ENCODE results near the gene LCN15. TPM values are rescaled to one million over a fixed set of nuclear protein-coding genes. Genes with fewer than 3 reads are reported as not detected.

The LCN15 gene
- total and polyA plus RNA-seq, 2 of the 13 experiments (the other 11 are each of a cell fraction or from before 2014, with no cell fraction given): 1.3 to 53.7 TPM

DNA sequence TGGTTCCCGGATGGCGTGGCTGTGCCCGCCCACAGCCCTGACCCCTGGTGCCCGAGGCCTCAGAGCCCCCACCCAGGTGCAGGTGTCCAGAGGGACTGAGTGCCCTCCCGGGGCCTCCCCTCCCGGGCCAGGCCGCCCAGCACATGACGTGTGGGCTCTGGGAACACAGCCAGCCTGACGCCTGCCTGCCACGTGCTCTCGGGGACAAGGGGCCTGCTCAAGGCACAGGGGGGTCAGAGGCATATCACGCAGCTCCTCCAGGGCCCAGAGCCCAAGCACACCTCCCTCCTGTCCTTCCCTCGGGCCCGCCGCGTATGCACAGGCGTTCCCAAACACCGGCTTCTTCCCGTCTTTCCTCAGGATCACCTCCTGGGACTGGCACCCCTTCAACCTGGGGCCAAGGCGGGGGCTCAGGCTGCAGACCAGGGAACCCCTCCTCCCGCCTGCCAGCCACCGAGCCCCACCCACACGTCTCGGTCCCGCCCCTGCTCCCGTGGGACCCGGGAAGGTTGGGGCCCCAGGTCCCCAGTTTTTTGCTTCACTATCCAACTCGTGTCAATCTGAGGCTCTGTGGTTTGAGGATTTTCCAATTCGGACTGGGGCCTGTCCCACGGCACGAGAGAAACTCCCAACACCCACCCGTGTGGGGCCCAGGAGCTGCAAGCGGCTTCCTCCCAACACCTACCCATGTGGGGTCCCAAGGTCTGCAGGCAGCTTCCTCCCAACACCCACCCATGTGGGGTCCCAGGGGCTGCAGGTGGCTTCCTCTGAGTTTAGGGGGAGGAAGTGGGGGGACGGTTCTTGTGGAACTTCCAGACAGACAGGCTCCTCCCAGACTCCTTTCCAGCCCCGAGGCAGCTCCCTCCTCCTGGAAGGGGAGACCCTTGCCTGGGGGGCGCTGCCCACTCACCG is 23.1 kb downstream of the LCN15 start (continued):
- TF ChIP-seq, protein P1, sequence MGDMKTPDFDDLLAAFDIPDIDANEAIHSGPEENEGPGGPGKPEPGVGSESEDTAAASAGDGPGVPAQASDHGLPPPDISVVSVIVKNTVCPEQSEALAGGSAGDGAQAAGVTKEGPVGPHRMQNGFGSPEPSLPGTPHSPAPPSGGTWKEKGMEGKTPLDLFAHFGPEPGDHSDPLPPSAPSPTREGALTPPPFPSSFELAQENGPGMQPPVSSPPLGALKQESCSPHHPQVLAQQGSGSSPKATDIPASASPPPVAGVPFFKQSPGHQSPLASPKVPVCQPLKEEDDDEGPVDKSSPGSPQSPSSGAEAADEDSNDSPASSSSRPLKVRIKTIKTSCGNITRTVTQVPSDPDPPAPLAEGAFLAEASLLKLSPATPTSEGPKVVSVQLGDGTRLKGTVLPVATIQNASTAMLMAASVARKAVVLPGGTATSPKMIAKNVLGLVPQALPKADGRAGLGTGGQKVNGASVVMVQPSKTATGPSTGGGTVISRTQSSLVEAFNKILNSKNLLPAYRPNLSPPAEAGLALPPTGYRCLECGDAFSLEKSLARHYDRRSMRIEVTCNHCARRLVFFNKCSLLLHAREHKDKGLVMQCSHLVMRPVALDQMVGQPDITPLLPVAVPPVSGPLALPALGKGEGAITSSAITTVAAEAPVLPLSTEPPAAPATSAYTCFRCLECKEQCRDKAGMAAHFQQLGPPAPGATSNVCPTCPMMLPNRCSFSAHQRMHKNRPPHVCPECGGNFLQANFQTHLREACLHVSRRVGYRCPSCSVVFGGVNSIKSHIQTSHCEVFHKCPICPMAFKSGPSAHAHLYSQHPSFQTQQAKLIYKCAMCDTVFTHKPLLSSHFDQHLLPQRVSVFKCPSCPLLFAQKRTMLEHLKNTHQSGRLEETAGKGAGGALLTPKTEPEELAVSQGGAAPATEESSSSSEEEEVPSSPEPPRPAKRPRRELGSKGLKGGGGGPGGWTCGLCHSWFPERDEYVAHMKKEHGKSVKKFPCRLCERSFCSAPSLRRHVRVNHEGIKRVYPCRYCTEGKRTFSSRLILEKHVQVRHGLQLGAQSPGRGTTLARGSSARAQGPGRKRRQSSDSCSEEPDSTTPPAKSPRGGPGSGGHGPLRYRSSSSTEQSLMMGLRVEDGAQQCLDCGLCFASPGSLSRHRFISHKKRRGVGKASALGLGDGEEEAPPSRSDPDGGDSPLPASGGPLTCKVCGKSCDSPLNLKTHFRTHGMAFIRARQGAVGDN (CRISPR knock-in tag; IDR thresholded peaks at IDR 0.05): peak; percentile 96
- TF ChIP-seq HMG20B (CRISPR knock-in tag; conservative IDR thresholded peaks at IDR 0.05): no peak
- TF ChIP-seq ZNF282 (IDR thresholded peaks at IDR 0.05; ENCODE audit: partially characterized antibody): no peak
- peak; percentile 78 for TF ChIP-seq BHLHE40 (IDR thresholded peaks at IDR 0.05; ENCODE audit: low read length)
- TF ChIP-seq HMGA1 (CRISPR knock-in tag; conservative IDR thresholded peaks at IDR 0.05): no peak
- TF ChIP-seq, protein P2, sequence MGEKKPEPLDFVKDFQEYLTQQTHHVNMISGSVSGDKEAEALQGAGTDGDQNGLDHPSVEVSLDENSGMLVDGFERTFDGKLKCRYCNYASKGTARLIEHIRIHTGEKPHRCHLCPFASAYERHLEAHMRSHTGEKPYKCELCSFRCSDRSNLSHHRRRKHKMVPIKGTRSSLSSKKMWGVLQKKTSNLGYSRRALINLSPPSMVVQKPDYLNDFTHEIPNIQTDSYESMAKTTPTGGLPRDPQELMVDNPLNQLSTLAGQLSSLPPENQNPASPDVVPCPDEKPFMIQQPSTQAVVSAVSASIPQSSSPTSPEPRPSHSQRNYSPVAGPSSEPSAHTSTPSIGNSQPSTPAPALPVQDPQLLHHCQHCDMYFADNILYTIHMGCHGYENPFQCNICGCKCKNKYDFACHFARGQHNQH (CRISPR knock-in tag; IDR thresholded peaks at IDR 0.05): no peak
- peak; percentile 36; the same call in 1 of the 2 replicates for TF ChIP-seq DPF2 (CRISPR knock-in tag; IDR thresholded peaks at IDR 0.05; ENCODE audit: borderline replicate concordance, low read depth)
- TF ChIP-seq ERF (CRISPR knock-in tag; IDR thresholded peaks at IDR 0.05): peak; percentile 80
- TF ChIP-seq RFXAP (CRISPR knock-in tag; IDR thresholded peaks at IDR 0.05; ENCODE audit: borderline replicate concordance): no peak
- no peak for TF ChIP-seq ZNF567 (CRISPR knock-in tag; IDR thresholded peaks at IDR 0.05; ENCODE audit: borderline replicate concordance)
- TF ChIP-seq ZNF639 (CRISPR knock-in tag; conservative IDR thresholded peaks at IDR 0.05): no peak
- peak; percentile 45; the same call in 1 of the 2 replicates for TF ChIP-seq ZFP37 (CRISPR knock-in tag; IDR thresholded peaks at IDR 0.05; ENCODE audit: borderline replicate concordance)
- TF ChIP-seq SRY (CRISPR knock-in tag; IDR thresholded peaks at IDR 0.05): 0 out of 2 replicates have a peak, but pooled peaks have one; percentile 60
- TF ChIP-seq CERS6 (CRISPR knock-in tag; IDR thresholded peaks at IDR 0.05): no peak
- no peak for TF ChIP-seq MLLT10 (CRISPR knock-in tag; IDR thresholded peaks at IDR 0.05)
- peak; percentile 53; the same call in 1 of the 2 replicates for TF ChIP-seq SP4 (CRISPR knock-in tag; IDR thresholded peaks at IDR 0.05)
- TF ChIP-seq RXRB (CRISPR knock-in tag; IDR thresholded peaks at IDR 0.05; ENCODE audit: borderline replicate concordance): peak; percentile 63; the same call in 1 of the 2 replicates
- no peak for TF ChIP-seq ZNF24 (IDR thresholded peaks at IDR 0.05)
- TF ChIP-seq ESRRA (CRISPR knock-in tag; IDR thresholded peaks at IDR 0.05; ENCODE audit: low read depth): no peak
- no peak for TF ChIP-seq SMARCE1 (IDR thresholded peaks at IDR 0.05; ENCODE audit: borderline replicate concordance)
- TF ChIP-seq MAFK (conservative IDR thresholded peaks at IDR 0.05 in 1 of 2, IDR thresholded peaks at IDR 0.05 in 1 of 2; ENCODE audit: low read length in 2 of 2): no peak
- no peak for TF ChIP-seq ZNF160 (CRISPR knock-in tag; IDR thresholded peaks at IDR 0.05)
- no peak for TF ChIP-seq ZNF296 (CRISPR knock-in tag; conservative IDR thresholded peaks at IDR 0.05)
